HG02938 (cell line): ENCODE measurements around the gene ADAMTS3.
"Not testable (repeated sequence)": the region's sequence is repeated elsewhere in the genome, so short reads cannot be mapped to it uniquely, and the experiment has no call there.

Source experiments
- ATAC-seq: cut with Tn5 transposase; IDR thresholded peaks from one replicate; pipeline ENCODE4 v1.9.1; 2021; ENCODE audit warnings: mild to moderate bottlenecking, moderate library complexity; ENCODE audit not compliant: unreplicated experiment

The ADAMTS3 gene

DNA sequence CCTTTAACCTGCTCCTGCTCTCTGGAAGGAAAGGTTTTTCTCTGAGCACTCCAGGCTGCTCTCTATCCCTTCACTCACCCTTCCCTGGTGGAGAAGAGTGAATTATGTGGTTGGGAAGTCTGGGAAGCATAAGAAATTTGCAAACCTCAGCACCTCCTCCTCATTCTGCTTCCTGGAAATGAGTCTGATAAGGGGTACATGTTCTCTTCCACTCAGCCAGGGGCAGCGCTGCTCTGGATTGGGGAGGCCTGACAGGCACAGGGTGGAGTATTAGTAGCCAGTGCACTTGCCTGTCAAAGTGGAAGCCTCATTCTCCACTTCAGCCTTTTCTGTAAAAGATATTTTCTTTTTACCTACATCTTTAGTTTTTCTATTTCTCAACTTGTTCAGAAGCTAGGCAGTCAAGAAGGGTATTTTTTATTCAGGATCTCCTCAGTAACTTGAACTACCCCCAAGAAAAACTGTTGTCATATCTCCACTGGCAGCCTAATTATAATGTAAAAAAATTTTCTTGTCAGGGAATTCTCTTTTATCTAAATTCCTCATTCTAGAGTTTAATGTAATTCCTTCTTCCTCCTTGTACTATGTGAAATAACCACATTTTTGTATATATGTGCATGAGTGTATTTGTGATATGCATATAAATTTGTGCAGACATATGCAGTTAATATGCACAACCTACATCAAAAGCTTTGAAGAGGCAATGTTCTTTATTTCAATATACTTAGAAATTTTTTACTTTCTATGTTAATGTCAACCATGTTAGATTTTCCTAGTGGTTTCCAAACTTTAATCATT is 15.3 kb downstream of the ADAMTS3 start:
- ATAC-seq = no peak

DNA sequence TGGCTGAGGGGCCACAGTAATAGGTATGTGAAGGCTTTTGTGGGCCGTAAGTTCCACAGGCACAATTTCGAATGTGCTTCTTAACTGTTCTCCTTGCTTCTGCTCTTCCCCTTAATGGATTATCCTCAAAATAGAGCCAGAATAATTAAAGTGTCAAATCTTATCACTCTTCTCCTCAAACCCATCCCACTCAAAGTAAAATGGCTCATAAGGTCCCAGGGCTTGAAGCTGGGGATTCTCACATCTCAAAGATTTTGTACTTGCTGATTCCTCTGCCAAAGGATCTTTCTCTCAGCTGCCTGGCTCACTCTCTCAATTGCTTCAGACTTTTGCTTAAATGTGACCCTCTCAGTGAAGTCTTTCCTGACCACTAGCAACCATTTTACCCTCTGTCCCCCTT is 16.6 kb downstream of the ADAMTS3 start:
- no peak for ATAC-seq

DNA sequence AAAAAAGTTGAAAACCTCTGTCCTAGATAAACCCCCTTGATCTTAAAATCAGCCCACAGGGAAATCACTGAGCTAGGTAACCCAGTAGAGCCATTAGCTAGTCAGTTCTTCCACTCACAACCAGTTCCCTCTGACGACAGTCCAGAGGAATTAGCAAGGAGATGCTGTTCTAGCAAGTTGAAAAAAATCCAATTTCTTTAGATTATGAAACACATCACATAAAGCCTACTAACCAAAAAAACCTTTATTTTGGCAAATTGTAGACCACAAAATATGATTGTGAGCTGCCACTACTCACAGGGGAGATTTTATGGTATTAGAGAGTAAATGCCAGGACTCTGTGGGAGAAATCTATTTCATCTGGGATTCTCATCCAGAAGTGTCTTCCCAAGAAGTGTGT is 22.6 kb downstream of the ADAMTS3 start:
- ATAC-seq = no peak

DNA sequence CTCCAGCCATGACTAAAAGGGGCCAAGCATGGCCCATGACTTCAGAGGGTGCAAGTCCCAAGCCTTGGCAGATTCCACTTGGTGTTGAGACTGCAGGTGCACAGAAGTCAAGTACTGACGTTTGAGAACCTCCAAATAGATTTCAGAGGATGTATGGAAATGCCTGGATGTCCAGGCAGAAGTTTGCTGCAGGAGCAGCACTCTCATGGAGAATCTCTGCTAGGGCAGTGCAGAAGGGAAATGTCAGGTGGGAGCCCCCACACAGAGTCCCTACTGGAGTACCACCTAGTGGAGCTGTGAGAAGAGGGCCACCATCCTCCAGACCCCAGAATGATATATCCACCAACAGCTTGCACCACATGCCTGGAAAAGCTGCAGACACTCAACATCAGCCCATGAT is 28.3 kb downstream of the ADAMTS3 start:
- not testable (repeated sequence) for ATAC-seq

DNA sequence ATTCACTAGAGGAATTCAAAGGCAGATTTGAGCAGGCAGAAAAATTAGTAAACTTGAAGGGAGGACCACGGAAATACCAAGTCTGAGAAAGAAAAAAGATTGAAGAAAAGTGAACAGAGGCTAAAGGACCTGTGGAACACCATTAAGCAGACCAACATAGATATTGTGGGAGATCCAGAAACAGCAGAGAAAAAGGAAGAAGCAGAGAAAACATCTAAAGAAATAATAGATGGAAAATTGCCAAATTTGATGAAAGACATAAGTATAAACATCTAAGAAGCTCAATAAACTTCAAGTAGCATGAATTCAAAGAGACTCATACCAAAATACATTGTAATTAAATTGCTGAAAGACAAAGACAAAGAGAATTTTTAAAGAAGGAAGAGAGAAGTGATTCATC is 31.0 kb downstream of the ADAMTS3 start:
- ATAC-seq = no peak

DNA sequence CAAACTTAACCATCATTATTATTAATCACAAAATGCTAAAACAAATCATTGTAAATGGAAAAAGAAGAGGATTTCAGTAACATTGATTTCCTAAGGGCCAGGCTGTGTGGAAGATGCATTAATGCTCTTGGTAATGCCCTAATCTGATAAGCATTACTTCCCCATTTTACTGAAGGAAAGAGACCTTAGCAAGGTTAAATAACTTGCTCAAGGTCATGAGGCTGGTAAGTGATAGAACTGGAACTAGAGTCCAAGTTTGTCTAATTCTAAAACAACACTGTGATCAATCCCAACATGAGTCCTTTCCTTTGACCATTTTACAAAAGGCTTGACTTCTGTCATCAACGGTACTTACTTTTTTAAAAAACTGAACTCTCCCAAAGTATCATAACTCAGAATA is 32.6 kb downstream of the ADAMTS3 start:
- ATAC-seq = no peak

DNA sequence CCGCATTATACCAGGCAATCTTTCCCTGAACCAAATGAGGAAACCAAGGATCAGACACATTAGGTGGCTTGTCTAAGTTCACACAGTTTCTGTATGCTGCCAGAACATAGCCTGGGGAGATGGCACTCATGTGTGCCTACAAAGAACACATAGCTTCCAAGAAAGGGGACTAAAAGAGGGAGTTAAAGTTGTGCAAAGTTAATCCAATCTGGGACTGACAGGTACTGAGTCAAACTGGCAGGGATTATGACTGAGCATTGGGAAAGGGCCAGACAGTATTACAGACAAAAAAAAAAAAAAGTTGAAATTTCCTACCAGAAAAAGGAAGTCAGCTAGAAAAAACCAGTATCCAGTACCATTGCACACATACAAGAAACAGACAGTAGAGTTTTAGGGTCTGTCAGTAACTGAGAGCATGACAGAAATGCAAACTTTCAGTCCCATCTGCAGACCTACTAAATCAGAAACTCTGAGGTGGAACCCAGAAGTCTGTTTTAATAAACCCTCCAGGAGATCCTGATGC is 37.2 kb downstream of the ADAMTS3 start:
- ATAC-seq = no peak

DNA sequence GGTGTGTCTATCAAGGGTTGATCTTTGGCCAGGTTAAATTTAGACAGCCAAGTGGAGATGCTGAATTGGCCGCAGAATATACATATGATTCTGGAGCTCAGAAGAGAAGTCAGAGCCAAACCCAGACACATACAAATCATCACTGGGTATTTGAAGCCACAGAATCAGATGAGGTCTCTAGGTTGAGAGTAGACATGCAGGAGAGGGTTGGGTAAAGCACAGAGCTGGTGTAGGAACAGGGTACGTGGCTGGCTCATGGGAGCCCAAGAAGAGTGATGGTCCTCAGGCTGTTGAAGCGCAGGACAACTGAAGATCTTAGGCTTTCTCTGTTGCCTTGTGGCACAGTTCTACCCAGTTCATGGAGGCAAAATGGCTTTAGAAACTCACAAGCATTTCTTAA is 37.7 kb downstream of the ADAMTS3 start:
- ATAC-seq = no peak

DNA sequence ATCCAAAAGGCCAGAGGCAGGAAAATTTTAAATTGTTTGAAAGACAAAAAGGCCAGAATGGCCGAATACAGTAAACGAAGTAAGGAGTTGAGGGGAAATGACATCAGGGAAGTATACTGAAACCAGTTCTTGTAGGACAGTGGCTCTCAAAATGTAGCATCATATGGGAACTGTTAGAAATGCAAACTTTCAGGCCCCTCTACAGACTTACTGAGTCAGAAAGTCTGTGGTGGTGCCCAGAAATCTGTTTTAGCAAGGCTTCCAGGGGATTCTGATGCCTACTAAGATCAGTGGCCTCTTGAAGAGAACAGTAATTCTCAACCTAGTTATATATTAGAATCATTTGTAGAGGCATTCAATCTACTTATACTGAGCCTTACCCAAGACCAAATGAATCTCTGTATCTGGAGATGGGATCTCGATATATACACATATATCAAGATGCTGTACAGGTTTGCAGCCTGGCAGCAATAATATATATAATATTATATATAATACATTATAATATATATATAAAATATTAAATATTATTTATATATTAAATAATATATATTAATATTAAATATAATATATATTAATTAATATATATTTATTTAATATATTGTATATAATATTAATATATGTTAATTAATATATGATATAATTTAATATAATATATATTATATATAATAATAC is 39.7 kb downstream of the ADAMTS3 start:
- ATAC-seq = no peak

DNA sequence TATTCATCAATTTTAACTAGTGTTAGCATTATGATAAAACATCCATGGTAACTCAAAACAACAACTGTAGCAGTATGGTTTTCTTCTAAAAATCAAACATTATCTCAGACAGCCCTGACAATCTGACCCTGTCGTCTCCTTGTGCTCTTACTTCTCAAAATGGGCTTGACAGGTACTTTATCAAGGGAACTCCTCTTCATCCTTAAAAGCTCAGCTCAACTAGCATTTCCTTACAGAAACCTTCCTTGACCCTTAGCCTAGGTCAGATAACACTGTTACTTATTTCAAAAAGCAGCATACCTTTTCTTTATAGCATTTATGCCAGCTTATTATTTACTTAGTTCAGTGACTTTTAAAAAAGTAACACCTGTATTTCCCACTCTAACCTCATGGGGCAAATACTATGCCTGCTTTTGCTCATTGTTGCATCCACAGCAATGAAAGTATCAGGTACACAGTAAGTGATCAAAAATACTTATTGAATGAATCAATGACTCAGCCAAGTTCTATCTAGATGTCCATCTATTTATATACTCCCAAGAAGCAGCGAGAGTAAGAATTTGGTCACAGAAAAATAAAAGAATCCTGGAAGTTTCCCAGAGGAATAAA is 41.9 kb downstream of the ADAMTS3 start:
- no peak for ATAC-seq

DNA sequence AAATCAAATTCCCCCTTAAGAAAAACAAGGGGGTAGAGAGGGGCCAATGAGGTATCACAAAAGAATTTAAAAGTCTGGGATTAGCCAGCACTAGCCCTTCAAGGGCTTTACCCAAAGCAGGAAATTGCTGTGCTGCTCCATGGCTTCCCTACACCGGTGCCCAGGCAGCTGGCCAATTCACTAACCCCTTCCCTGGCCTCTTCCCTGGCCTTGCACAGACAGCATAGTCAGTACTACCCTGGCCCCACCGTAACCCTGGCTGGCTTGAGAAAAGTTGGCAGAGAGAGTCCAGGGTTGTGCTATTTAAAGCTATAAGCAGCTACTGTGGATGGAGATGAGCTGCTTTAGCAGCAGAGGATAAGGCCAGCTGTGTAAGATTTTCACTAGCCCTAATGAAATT is 43.1 kb downstream of the ADAMTS3 start:
- no peak for ATAC-seq

DNA sequence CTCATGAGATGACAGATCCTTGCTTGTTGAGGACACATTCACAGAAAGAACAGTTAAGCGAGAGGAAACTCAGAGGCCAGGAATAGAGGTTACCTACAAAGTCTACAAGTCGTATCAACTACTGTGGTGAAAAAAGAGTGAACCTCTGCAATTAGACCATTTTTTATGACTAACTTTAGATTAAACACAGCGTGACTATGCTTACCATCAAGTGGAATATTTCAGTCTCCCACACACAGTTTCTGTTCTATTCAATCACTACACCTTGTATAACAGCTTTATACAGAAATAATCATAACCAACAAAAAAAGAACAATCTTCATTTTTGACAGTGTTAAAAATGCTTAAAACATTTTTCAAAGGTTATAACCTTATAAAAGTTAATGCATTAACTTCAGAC is 46.6 kb downstream of the ADAMTS3 start:
- ATAC-seq = no peak

DNA sequence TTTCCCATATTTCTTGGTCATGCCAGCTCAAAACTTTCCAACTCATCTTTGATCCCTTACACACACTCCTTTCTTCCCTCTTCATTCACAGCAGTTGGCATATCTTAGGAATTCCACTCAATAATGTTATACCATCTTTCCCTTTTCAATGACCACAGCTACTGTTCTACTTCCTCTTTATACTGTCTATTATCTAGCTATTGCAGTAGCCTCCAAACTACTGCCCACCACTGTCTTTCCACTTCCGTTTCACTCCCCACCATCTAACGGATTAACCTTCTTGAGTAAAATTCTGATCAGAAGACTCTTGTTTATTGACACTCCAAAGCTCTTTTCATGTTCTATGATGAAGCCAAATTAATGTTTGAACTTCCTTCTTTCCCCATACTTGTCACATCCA is 55.8 kb downstream of the ADAMTS3 start:
- ATAC-seq = no peak

DNA sequence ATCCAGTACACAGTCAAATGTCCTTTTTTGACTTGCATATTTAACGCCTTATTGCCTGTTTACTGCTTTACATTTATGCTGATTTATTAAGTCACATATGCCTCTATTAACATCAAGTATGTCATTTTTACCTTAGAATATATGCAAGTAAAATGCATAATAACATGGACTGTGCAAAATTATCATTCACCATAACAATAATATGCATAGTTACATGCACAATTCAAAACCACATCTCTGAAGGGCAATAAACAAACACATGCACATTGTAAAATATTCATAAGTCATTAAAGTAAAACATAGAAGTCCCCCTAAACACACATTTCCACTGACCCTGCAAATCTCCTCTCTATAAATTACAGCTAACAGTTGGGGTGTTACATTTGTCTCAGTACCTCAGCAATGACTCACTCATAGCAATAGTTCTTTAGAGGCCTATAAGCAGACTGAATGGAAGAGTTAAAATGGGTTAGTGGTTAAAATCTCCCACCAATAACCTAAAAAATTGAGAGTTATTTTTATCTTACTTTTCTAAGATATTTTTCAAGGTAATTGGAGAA is 61.1 kb downstream of the ADAMTS3 start:
- ATAC-seq = no peak

DNA sequence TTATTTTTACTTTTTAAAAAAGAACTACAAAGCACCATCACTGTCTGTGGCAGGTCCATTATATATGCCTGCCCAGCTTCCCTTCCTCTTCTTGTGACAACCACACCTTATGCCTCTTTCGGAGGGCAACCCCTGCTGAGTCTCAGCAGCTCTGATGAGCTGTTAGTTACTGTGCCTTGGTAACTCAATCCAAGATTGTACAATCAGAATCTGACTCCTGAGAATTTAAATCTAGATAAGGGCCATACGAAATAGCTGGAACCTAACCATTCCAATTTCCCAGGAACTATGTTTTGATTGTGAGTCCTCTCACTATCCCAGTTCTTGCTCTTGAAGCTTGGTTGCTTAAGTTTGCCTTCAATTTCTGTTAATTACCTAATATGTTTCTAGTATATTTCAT is 61.9 kb downstream of the ADAMTS3 start:
- no peak for ATAC-seq

DNA sequence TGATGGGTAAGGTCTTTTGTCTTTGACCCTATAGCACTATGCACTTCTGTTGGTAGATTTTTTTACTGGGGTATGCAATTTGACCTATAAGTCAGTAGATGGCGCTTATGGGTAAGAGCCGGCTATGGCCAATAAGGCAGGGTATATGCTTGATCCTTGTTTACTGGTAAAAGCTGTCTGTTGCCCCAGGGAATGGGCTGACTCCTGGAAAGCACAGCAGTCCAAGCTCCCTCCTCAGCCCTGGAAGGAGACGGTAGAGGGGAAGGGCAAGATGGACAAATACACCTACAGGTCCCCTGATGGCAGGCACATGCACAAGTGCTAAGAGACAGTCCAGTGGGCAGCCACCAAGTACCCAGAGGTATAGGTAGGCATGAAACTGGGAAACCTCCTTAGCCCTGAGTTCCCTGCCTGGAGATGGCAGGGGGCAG is 63.7 kb downstream of the ADAMTS3 start:
- peak; percentile 84 for ATAC-seq

DNA sequence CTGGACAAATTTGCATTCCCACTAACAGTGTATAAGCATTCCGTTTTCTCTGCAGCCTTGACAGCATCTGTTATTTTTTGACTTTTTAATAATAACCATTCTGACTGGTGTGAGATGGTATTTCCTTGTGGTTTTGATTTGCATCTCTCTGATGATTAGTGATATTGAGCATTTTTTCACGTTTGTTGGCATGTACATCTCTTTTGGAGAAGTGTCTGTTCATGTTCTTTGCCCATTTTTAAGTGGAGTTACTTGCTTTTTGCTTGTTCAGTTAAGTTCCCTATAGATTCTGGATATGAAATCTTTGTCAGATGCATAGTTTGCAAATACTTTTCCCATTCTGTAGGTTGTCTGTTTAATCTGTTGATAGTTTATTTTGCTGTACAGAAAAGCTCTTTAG is 68.8 kb downstream of the ADAMTS3 start:
- no peak for ATAC-seq

DNA sequence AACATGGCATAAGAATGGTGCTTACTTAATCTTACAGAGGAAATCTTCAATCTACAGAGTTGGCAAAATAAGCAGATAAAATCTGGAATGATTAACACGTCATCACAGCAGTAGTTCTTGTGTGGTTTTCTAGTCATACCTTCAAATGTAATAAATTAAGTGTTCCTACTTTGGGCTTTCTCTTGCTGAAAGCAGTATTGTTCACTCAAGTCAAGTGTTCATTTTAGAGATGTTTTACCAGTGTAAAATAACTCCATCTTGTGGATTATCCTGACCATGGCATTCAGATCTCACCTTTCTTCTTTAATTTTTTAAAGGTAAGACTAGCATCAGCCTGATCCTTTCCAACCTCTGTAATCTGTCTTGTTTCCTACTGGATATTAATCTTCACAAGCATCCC is 72.9 kb downstream of the ADAMTS3 start:
- no peak for ATAC-seq

DNA sequence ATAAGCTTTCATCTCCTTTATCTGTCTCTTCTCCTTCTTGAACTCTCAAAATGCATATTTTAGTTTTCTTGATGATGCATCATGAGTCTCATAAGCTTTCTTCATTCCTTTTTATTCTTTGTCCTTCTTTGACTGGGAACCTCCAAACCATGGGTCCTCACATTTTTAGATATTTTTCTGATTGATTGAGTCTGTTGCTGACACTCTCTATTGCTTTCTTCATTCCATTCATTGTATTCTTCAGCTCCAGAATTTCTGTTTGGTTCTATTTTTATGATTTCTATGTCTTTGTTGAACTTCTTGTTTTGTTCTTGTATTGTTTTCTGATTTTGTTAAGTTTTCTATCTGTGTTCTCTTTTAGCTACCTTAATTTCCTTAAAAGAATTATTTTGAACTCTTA is 74.9 kb downstream of the ADAMTS3 start:
- ATAC-seq = no peak

DNA sequence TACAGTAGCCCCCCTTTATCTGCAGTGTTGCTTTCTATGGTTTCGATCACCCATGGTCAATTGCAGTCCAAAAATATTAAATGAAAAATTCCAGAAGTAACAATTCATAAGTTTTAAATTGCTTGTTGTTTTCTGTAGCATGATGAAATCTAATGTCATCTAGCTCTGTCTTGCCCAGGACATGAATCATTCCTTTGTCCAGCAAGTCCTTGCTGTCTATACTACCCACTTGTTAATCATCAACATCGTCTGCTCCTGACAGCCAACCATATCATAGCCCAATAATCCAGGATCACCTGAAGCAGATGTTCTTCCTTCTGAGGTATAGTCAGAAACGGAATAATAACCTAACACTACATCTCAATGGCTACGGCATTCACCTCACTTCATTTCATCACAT is 79.8 kb downstream of the ADAMTS3 start:
- no peak for ATAC-seq

DNA sequence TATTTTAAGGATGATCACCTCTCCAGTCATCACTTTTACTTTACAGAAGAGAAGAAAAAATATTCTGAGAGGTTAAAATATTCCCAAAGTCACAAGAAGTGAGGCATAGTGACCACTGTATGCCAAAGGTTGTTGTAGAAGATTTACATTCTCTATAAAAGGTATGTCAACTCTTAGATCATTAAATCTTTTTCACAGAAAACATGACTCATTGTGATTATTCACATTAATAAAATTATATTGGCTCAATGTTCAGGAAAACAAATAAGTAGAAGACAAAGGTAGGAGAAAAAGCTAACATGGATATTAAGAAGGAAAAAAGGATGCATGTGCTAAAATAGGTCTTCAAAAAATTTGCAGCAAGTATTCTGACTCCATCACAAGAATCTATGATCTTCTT is 82.0 kb downstream of the ADAMTS3 start:
- no peak for ATAC-seq

DNA sequence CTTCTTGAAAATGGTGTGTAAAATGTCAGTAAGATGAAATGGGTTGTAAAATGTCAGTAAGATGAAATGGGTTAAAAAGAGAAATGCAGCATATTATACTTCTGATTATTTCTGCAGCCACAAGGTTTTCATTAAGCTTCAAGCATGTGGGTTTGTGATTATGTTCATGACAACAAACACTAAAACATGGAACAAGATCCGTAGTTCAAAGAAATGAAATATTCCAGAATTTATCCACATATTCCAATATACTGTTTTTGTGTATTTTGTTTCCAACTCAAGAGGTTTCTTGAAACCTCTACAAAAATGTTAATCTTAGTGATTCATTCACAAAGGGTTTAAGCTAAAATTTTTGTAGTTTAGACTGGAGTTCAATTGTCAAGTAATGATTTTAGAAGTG is 84.0 kb downstream of the ADAMTS3 start:
- no peak for ATAC-seq
